Measurements from ENCODE around the gene SDE2. TPM values are rescaled to one million over a fixed set of nuclear protein-coding genes. Genes with fewer than 3 reads are reported as not detected.

Gene SDE2
- total RNA-seq, 1 donor from 2014 or later, result 15.0 TPM

DNA sequence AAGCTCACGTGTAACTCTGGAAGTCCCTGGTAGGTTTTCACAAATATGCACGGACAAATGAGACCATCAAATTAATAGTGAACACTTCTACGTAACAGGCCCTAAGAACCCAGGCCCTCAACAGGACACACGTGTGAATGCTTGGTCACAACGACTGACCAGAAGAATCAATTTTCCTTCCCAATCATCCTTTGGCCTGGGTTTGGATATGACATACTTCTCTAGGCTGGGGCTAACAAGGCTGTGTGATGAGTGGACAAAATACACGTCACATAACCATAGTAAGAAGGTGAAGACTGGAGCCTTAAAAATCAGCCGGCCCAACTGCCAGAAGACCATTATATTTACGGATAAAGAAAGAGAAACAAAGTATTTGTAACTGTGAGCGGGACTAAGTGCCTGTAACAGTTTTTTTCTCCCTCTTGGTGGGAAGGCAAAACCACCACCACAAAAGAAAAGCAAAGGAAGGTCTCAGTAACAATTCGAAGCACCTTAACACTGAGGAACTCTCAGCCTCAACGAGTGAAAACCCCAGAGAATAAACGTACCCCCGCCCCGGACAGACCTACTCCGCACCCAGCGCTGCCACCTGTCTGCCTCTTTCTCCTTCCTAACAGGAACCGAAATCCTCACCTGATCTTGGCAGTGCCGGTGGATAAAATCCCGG, 450 bp downstream of the SDE2 start:
- no peaks in the 10 kb centered on the region for H3K9me3 Mint-ChIP-seq (ENCODE audit: low read depth)
- H3K36me3 Mint-ChIP-seq (ENCODE audit: insufficient read depth), result peaks cover 7% of the 10 kb centered on the region
- H3K27me3 Mint-ChIP-seq, result no peaks in the 10 kb centered on the region
- TF ChIP-seq, protein P1, sequence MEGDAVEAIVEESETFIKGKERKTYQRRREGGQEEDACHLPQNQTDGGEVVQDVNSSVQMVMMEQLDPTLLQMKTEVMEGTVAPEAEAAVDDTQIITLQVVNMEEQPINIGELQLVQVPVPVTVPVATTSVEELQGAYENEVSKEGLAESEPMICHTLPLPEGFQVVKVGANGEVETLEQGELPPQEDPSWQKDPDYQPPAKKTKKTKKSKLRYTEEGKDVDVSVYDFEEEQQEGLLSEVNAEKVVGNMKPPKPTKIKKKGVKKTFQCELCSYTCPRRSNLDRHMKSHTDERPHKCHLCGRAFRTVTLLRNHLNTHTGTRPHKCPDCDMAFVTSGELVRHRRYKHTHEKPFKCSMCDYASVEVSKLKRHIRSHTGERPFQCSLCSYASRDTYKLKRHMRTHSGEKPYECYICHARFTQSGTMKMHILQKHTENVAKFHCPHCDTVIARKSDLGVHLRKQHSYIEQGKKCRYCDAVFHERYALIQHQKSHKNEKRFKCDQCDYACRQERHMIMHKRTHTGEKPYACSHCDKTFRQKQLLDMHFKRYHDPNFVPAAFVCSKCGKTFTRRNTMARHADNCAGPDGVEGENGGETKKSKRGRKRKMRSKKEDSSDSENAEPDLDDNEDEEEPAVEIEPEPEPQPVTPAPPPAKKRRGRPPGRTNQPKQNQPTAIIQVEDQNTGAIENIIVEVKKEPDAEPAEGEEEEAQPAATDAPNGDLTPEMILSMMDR (IDR thresholded peaks at IDR 0.05; ENCODE audit: unreplicated experiment), result no peak
- peaks cover 14% of the 10 kb centered on the region for H3K4me1 Mint-ChIP-seq (ENCODE audit: low read depth)
- no peak for DNase-seq (ENCODE audit: low spot score, unreplicated experiment)
- peak overlapping the region; percentile 100 for H3K27ac Mint-ChIP-seq
- H3K4me3 Mint-ChIP-seq (ENCODE audit: low read depth), result peak overlapping the region; percentile 100

DNA sequence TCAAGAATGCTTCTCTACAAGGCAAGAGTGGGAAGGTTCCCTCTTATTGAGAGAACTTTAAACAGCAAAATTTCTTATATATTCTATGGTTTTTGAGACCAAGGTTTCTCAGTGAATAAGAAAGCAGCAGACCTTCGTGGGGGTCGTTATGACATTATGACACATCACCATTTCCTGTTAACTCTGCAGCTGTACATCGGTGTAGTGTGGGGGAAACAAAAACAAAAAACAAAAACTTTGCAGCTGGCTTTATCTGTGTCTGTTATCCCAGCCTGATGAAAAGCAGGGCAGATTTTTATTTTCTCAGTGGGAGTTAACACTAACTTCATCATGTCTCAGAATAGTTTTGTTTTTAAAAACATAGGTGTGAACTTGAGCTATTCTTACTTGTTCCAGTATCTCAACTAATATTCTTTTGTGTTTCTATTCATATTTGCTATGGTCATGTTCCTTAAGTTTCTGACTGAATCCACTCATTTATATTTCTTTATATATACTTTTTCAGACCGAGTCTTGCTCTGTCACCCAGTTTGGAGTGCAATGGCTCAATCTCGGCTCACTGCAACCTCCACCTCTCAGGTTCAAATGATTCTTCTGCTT, 2.1 kb downstream of the SDE2 start:
- H3K27ac Mint-ChIP-seq, result peak overlapping the region; percentile 59
- peak overlapping the region; percentile 48 for H3K4me3 Mint-ChIP-seq (ENCODE audit: low read depth)

DNA sequence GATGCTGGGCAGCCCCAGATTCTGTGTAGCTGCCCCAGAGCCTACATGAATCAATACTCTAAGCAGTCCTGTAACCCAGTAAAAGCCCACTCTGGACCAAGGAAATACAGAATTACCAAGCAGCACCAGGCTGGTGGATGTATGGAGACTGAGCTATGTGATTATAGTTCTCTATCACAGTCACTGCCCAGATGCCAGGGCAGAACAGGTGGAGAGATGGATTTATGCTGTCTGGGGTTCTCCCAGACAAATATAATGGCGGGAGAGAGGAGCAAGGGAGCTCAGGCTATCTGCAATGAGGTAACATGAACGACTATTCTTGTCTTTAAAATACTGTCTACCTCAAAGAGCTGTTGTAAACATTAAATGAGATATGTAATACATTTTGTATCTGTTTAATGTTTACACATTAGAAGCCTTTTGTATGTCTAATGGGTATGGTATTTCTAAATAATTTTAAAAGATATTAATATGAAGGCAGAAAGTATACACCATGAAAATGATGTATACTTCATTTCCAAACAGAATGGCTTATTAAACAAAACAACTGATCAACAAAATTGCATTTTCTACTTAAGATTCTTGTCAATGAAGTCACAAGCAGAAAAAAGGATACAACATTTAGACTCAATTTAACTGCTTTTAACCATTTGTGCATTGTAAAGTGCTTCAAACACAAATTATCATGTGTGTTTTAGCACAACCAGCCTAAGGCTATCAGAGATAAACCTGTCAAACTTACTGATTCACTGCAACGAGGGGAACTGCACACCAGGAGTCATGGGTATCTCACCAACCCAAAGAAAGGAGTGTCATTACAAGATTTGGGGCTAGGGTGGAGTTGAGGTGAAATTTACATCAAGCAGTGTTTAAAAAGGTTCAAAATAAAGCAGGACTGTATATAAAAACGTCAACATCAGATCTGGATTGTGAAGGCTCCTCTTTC, 3.0 kb downstream of the SDE2 start:
- Mint-ChIP-seq H3K36me3 (ENCODE audit: insufficient read depth) (peaks cover 12% of the 10 kb centered on the region), H3K27ac (peak overlapping the region; percentile 59), H3K27me3 (no peaks in the 10 kb centered on the region), H3K4me3 (ENCODE audit: low read depth) (peak overlapping the region; percentile 7), H3K9me3 (ENCODE audit: low read depth) (no peaks in the 10 kb centered on the region), H3K4me1 (ENCODE audit: low read depth) (peaks cover 11% of the 10 kb centered on the region)
- TF ChIP-seq, protein P1 (IDR thresholded peaks at IDR 0.05; ENCODE audit: unreplicated experiment), result no peak
- DNase-seq (ENCODE audit: low spot score, unreplicated experiment), result no peak

More for the DNA sequence above, 2.1 kb downstream of the SDE2 start:
- H3K36me3 Mint-ChIP-seq (ENCODE audit: insufficient read depth), result peaks cover 8% of the 10 kb centered on the region
- no peak for DNase-seq (ENCODE audit: low spot score, unreplicated experiment)
- H3K27me3 Mint-ChIP-seq, result no peaks in the 10 kb centered on the region
- H3K4me1 Mint-ChIP-seq (ENCODE audit: low read depth), result peaks cover 11% of the 10 kb centered on the region
- H3K9me3 Mint-ChIP-seq (ENCODE audit: low read depth), result no peaks in the 10 kb centered on the region
- TF ChIP-seq, protein P1 (IDR thresholded peaks at IDR 0.05; ENCODE audit: unreplicated experiment), result no peak

DNA sequence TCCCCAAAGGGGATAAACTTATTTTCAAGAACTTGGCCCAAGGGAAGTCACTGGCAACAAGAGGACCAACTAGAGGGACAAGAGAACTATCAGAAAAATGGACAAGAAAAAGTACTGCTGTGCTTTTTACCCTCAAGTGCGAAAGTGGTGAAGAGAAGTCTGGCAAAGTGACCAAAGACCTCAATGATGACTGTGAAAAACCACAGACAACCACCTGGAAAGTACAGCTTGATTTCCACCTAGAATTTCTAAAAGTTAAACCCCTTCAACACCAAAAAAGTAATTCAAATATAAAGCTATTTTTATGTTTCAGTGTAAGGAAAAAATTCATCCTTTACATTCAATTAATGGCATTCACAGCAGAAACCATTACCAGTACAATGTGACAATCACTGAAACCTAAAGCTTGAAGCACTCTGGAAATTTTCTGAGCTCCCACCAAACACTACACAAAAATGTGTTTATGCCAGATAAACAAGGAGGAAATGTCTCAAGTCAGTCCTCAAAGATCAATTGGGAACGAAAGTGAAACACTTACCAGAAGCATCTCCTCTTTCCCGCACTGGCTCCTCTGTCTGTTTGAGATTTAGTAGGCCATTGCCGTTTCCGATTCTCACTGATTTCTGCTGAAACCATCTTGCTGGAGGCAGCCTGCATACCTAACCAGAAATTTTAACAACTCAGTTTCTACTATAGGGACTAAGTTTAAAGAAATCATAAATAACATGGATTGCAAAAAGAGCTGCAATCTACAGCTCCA, 8.3 kb downstream of the SDE2 start:
- H3K4me1 Mint-ChIP-seq (ENCODE audit: low read depth), result peaks cover 1% of the 10 kb centered on the region
- TF ChIP-seq, protein P1 (IDR thresholded peaks at IDR 0.05; ENCODE audit: unreplicated experiment), result no peak
- no peak overlapping the region for H3K27ac Mint-ChIP-seq
- peaks cover 22% of the 10 kb centered on the region for H3K36me3 Mint-ChIP-seq (ENCODE audit: insufficient read depth)
- no peaks in the 10 kb centered on the region for H3K9me3 Mint-ChIP-seq (ENCODE audit: low read depth)
- no peak overlapping the region for H3K4me3 Mint-ChIP-seq (ENCODE audit: low read depth)
- no peak for DNase-seq (ENCODE audit: low spot score, unreplicated experiment)
- no peaks in the 10 kb centered on the region for H3K27me3 Mint-ChIP-seq

All from progenitor cell of endocrine pancreas (in vitro differentiated cells).